Mucosa of rectum (tissue), 2 donors: ENCODE data around the gene GABRG3.

Experiments
- H3K27ac ChIP-seq, 2 donors: one replicate each; pipeline ENCODE4 v1.7.0; 2013; ENCODE audit warnings: inconsistent platforms in 2 of 2, low read depth in 2 of 2, low read length in 2 of 2
- H3K27me3 ChIP-seq, 2 donors: one replicate each; pipeline ENCODE4 v1.7.0; 2013; ENCODE audit warnings: low read length in 2 of 2; ENCODE audit not compliant: control insufficient read depth in 2 of 2, insufficient read depth in 2 of 2
- H3K36me3 ChIP-seq, 2 donors: one replicate each; pipeline ENCODE4 v1.7.0; 2013; ENCODE audit warnings: low read length in 2 of 2; ENCODE audit not compliant: control insufficient read depth in 2 of 2, insufficient read depth in 2 of 2
- H3K4me1 ChIP-seq, 2 donors: one replicate each; pipeline ENCODE4 v1.7.0; 2013; ENCODE audit warnings: low read length in 2 of 2, mild to moderate bottlenecking in 1 of 2; ENCODE audit not compliant: control insufficient read depth in 2 of 2, insufficient read depth in 2 of 2
- H3K4me3 ChIP-seq, 2 donors: one replicate each; pipeline ENCODE4 v1.7.0; 2013; ENCODE audit warnings: low read length in 2 of 2
- H3K9ac ChIP-seq, 2 donors: one replicate each; pipeline ENCODE4 v1.7.0; 2013; ENCODE audit warnings: low read length in 2 of 2, low read depth in 1 of 2, mild to moderate bottlenecking in 1 of 2
- H3K9me3 ChIP-seq, 2 donors: one replicate each; pipeline ENCODE4 v1.7.0; 2013; ENCODE audit warnings: low read length in 2 of 2; ENCODE audit not compliant: control insufficient read depth in 2 of 2
- donor health status: healthy.
- donor health status: Normal muscosa, but diverticular disease.

The GABRG3 gene

DNA sequence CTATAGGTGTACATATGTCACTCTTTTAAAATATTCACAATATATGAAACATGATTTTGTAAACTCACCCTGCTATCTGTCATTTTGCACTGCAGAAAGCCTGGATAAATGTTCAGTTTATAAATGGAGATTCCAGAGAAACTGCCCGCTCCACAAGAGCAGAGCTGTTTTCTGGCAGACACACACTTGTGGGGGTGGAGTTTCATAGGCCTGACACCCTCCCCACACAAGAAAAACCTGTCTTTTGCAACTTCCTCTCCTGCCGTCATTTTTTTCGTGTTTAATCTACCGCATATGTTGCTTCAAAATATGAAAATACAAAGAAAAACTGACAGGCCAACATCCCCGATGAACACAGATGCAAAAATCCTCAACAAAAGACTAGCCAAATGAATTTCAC, 479.0 kb downstream of the GABRG3 start:
- peaks cover 0 to 2% of the 10 kb centered on the region in 2 donors for H3K9me3 ChIP-seq
- no peak overlapping the region for H3K27ac ChIP-seq
- H3K4me1 ChIP-seq: no peaks in the 10 kb centered on the region
- H3K36me3 ChIP-seq: no peaks in the 10 kb centered on the region
- H3K27me3 ChIP-seq: no peaks in the 10 kb centered on the region
- no peak overlapping the region for H3K4me3 ChIP-seq
- H3K9ac ChIP-seq: no peak overlapping the region

DNA sequence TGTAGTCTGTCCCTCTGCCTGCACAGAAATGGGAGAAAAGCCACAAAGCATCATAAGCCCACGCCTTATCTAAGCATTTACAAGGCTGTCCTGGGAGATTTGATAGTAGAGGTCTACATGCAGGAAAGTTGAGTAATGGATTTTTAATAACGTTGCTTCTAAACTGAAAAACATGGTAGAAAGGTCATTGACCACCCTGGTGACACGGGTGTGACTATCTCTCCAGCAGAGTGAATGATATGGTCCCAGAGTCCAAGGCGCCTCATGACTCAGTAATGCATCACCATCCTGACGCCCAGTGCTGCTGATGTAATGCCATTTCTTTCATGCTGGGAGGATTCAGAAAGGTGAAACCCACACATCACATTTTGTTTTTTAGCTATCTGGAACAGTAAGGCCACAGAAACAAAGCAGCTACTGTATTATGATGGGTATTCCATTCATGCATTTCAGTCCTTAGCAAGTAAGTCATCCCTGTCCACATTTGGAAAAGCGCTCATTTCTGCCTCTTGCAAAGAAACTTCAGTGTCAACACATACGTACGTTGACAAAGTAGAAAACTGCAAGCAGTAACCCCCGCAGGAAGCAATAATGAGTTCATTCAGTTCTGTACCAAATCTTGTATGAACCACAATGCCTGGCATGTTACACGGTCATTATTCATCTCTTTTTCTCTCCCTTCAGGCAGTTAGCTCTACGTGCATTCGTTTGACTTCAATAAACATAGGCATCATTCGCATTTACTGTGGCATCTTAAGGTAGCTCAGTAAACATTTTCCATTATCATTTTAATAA, 483.5 kb downstream of the GABRG3 start:
- Histone ChIP-seq H3K27ac (no peak overlapping the region), H3K36me3 (no peaks in the 10 kb centered on the region), H3K4me1 (no peaks in the 10 kb centered on the region), H3K4me3 (no peak overlapping the region), H3K27me3 (no peaks in the 10 kb centered on the region), H3K9me3 (no peaks in the 10 kb centered on the region), H3K9ac (no peak overlapping the region)

DNA sequence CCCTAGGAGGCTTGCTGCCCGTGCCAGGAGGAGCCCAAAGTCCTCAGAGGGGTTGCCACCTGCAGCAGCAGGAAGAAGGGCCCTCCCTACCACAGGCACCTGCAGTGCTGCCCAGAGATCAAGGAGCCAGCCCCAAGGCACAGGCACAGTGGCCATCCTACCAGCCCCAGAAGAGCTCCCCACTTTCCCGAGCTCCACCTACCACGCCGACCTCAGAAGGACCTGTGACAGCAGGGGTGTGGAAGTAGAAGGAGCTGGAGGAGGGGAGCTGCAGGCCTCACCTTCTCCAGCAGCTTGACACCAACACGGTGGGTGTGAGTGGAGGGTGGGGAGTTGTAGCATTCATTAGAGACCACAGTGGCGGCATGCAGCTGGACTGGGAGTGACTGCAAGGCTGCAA, 485.8 kb downstream of the GABRG3 start:
- Histone ChIP-seq H3K4me1 (no peaks in the 10 kb centered on the region), H3K27ac (no peak overlapping the region), H3K36me3 (no peaks in the 10 kb centered on the region), H3K4me3 (no peak overlapping the region), H3K27me3 (no peaks in the 10 kb centered on the region), H3K9ac (no peak overlapping the region), H3K9me3 (no peaks in the 10 kb centered on the region)

DNA sequence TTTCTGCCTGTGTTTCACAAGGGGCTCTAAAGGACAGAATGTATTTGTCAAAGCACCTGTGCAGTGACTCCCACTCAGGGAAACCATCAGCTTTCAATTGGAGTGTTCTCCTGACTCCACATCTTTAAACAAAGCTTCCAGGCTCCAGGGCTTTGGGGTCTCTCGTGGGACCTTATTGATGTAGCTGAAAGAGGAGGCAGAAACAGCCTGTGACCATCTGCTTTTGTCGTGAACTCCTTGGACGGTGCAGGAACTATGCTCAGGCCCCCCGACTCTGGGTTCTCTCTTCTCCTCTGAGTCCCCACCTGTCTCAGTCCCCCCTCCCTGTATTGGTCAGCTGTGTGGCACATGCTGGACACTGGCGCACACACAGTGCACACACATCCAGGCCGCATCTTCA, 486.8 kb downstream of the GABRG3 start:
- no peaks in the 10 kb centered on the region for H3K4me1 ChIP-seq
- H3K4me3 ChIP-seq: no peak overlapping the region
- H3K27ac ChIP-seq: no peak overlapping the region
- no peaks in the 10 kb centered on the region for H3K9me3 ChIP-seq
- no peaks in the 10 kb centered on the region for H3K36me3 ChIP-seq
- H3K9ac ChIP-seq: no peak overlapping the region
- H3K27me3 ChIP-seq: no peaks in the 10 kb centered on the region

DNA sequence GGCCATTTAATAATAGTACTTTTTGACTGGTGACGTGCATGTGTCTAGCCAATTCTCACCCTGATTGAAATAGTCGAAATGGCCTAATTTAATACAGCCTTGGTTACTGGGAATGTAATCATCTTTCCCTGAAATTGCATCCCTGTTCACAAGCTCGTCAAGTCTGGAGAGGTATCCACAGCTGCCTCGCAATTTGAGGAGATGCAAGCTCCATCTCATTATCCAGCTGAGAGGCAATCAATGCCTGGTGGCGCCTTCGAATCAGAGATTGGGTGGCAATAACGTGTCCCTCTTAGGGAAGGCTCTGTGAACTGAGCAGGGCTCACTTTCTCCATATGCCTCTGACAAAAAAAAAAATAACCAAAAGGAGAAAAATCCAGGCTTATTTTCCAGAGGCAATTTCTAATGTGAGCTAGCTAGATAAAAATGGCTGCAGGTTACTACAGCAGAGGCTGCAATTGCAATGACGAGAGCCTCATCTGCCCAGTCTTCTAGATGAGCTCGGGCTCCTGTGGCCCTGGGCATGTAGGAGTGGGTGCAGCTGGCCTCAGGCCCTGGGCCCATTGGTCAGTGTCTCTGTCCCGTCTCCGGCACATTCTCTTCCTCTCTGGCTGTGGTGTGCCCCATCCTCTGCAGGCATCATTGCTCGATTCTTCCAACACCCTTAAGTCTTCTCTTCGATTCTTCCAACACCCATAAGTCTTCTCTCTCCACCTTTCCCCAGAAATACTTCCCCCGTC, 487.5 kb downstream of the GABRG3 start:
- Histone ChIP-seq H3K27me3 (no peaks in the 10 kb centered on the region), H3K36me3 (no peaks in the 10 kb centered on the region), H3K9ac (no peak overlapping the region), H3K9me3 (no peaks in the 10 kb centered on the region), H3K27ac (no peak overlapping the region), H3K4me3 (no peak overlapping the region), H3K4me1 (no peaks in the 10 kb centered on the region)

DNA sequence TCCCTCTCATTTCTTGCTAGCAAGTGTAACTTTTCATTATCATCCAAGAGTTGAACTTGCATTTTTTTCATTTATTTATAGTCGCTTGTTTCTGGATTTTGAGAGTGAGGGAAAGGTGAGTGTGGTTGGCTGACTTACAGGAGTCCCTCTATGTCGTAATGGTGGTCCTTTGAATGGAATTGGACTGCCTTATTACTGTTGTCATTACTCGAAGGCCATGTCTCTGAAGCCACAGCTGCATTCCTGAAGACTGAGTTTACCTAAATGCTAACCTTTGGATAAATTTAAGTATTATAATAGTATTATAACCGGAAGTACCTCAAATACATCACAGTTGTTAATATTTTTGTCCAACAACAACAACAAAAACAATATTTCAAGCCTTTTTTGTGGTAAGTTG, 488.9 kb downstream of the GABRG3 start:
- Histone ChIP-seq H3K4me1 (no peaks in the 10 kb centered on the region), H3K27ac (no peak overlapping the region), H3K9me3 (no peaks in the 10 kb centered on the region), H3K9ac (no peak overlapping the region), H3K36me3 (no peaks in the 10 kb centered on the region), H3K27me3 (no peaks in the 10 kb centered on the region), H3K4me3 (no peak overlapping the region)

DNA sequence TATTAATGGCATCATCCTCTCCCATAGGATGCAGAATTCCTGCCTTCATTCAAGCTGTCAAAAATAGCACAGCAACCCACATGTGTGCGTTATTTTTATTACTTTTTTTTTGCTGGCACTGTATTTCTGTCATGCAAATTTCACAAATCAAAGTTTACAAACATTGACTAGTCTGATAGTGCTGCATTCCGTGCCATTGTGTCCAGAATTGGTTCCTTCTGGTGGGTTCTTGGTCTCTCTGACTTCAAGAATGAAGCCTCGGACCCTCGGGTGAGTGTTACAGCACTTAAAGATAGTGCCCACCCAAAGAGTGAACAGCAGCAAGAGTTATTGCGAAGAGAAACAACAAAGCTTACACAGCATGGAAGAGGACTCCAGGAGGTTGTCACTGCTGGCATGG, 490.2 kb downstream of the GABRG3 start:
- Histone ChIP-seq H3K9me3 (peaks cover 0 to 2% of the 10 kb centered on the region in 2 donors), H3K27ac (no peak overlapping the region), H3K4me1 (no peaks in the 10 kb centered on the region), H3K9ac (no peak overlapping the region), H3K4me3 (no peak overlapping the region), H3K27me3 (no peaks in the 10 kb centered on the region), H3K36me3 (no peaks in the 10 kb centered on the region)

DNA sequence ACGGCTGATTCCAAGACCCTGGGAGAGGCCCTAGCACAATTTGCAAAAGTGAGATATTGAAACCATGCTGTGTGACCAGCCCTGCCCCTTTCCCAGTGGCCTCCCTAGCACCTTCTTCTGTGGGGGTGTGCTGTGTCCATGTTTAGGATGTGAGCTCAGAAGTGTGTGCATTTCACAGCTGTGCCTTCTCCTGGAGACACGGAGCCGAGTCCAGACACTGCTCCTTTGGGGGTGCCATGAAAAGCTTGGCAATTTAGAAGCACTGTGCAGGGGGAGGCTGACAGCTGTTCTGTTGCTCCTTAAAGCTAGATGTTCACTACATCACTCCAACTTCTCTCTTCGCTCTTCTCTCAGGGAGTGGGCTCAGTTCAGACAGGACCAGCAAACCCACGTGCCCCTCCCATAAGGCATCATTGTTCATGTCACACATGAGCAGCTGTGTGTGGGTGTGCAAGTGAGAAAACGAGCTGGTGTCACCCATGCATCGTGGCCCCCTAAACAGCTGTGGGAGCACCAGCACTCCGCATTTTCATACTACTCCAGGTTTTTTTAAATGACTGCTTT, 492.6 kb downstream of the GABRG3 start:
- H3K9ac ChIP-seq: no peak overlapping the region
- no peaks in the 10 kb centered on the region for H3K4me1 ChIP-seq
- H3K36me3 ChIP-seq: no peaks in the 10 kb centered on the region
- no peaks in the 10 kb centered on the region for H3K27me3 ChIP-seq
- peaks cover 0 to 2% of the 10 kb centered on the region in 2 donors for H3K9me3 ChIP-seq
- H3K4me3 ChIP-seq: no peak overlapping the region
- no peak overlapping the region for H3K27ac ChIP-seq

DNA sequence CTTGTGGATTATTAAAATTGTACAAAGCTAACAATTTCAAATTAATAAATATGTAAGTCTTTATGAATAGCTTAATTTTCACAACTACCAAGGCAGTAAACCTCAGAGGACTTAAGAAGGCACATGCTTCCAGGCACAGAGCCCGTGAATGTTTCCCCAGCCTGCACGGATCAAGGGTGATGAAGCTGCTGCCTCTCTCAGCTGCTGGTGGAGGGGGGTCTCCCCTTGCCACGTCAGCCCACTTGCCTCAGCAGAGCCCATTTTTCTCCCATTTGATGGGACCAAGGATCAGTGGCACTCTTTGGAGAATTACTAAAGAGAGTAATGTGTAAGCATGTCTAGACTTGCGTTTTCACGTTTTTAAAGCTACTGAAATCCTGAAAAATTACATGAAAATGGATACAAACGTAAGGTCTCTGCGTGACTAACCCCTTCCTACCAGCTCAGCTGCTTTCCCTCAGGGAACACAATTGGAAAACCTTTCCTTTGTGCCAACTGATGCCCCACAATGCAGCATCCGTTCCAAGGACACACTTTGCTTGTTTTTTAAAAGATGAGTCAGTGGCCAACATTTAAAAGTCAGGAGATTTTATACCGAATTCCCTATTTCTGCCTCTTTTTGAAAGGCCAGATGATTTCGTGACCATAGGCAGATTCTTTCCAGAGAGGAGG, 494.1 kb downstream of the GABRG3 start:
- Histone ChIP-seq H3K27me3 (no peaks in the 10 kb centered on the region), H3K4me3 (no peak overlapping the region), H3K9ac (no peak overlapping the region), H3K27ac (no peak overlapping the region), H3K9me3 (peaks cover 2 to 4% of the 10 kb centered on the region in 2 donors), H3K36me3 (no peaks in the 10 kb centered on the region), H3K4me1 (no peaks in the 10 kb centered on the region)

DNA sequence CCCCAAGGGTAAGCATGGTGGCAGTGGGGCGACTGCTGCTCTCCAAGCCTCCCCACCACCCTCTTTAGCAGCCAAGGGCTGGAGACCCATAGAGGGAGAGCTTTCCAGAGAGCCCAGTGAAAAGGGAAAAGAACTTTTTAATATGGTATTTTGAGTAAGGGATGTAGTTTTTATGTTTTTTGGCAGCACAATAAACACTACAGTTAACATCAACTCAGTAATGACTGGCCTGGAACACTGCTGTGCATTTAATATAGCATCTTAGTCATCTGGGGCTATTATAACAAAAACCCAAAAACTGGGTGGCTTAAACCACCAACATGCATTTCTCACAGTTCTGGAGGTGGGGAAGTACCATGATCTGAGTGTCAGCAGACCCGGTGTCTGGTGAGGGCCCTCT, 495.8 kb downstream of the GABRG3 start:
- Histone ChIP-seq H3K36me3 (no peaks in the 10 kb centered on the region), H3K9ac (no peak overlapping the region), H3K4me3 (no peak overlapping the region), H3K4me1 (no peaks in the 10 kb centered on the region), H3K9me3 (peaks cover 2 to 4% of the 10 kb centered on the region in 2 donors), H3K27me3 (no peaks in the 10 kb centered on the region), H3K27ac (no peak overlapping the region)
